Upper lobe of left lung (tissue), 6 donors: ENCODE results near the gene CDC40. TPM values are rescaled to one million over a fixed set of nuclear protein-coding genes. Genes with fewer than 3 reads are reported as not detected.

Experiments used
- ATAC-seq, 2 donors: fragments of 200-7000 bp; cut with Tn5 transposase; one replicate each; pipeline ENCODE4 v1.9.1; 2022; ENCODE audit warnings: mild to moderate bottlenecking in 2 of 2, moderate library complexity in 2 of 2; ENCODE audit not compliant: low FRiP score in 2 of 2
- DNase-seq, 2 donors: peaks; one replicate each; pipeline ENCODE4 v3.0.0-alpha.2; 2019 to 2020
- H3K27ac ChIP-seq, 4 donors: fragments of 200-600 bp; sonication (generic); one replicate each; pipeline ENCODE4 v1.5.1; 2016 to 2019
- H3K27me3 ChIP-seq, 4 donors: fragments of 200-600 bp; sonication (generic); one replicate each; pipeline ENCODE4 v1.5.1; 2017 to 2019
- H3K36me3 ChIP-seq, 4 donors: fragments of 200-600 bp; sonication (generic); one replicate each; pipeline ENCODE4 v1.5.1; 2016 to 2019
- H3K4me1 ChIP-seq, 4 donors: fragments of 200-600 bp; sonication (generic); one replicate each; pipeline ENCODE4 v1.5.1; 2018 to 2019
- H3K4me3 ChIP-seq, 4 donors: fragments of 200-600 bp; sonication (generic); one replicate each; pipeline ENCODE4 v1.5.1; 2017 to 2019; ENCODE audit warnings: mild to moderate bottlenecking in 2 of 4, moderate library complexity in 1 of 4
- H3K9me3 ChIP-seq, 4 donors: fragments of 200-600 bp; sonication (generic); one replicate each; pipeline ENCODE4 v1.5.1; 2018 to 2019
- CTCF ChIP-seq, 6 experiments: fragments of 450-650 bp in 4 of 6; fragments of 200-600 bp in 2 of 6; sonication (generic) in 2 of 6; IDR thresholded peaks; one replicate each; pipeline ENCODE4 v1.5.1; 2016 to 2019; ENCODE audit warnings: antibody characterized with exemption in 6 of 6
- EP300 ChIP-seq, 4 donors: sonication (generic); formaldehyde crosslinking; IDR thresholded peaks; one replicate each; pipeline ENCODE4 v1.5.1; 2017; ENCODE audit warnings: antibody characterized with exemption in 4 of 4, control low read depth in 2 of 4
- POLR2A ChIP-seq, 4 donors: fragments of 450-650 bp; IDR thresholded peaks; one replicate each; pipeline ENCODE4 v1.5.1; 2016 to 2017; ENCODE audit warnings: antibody characterized with exemption in 4 of 4, mild to moderate bottlenecking in 2 of 4
- POLR2AphosphoS5 ChIP-seq, 2 donors: sonication (generic); formaldehyde crosslinking; IDR thresholded peaks; one replicate each; pipeline ENCODE4 v1.5.1; 2017; ENCODE audit warnings: antibody characterized with exemption in 2 of 2
- whole genome bisulfite sequencing, 2 donors: methylation state at CpG; one replicate each; pipeline ENCODE4 v1.1.5; 2017 to 2018; 5-methylcytosine and 5-hydroxymethylcytosine counted together
- total RNA-seq, 6 donors: library from RNA; depleted of rRNA in 4 of 6; stranded (reverse); fragments of >200 nt in 4 of 6; gene quantifications; one replicate each; pipeline versions ENCODE4 v1.1.0 to v1.2.1, GENCODE V29; 2016 to 2021
- donor health status: DM: no; HTN: no; CAD: no; lungs with moderate emphysema.
- donor health status: DM: no; HTN: yes; CAD: no; lungs with severe emphysema.

Gene CDC40
- total RNA-seq, 6 donors from 2014 or later: 10.0 to 34.5 (median 20.9) TPM

GRCh38 chr6:110179406-110180227 is 610 bp upstream of the CDC40 start, which contains the start of gene WASF1:
Gene WASF1 (minus strand): TSS chr6:110179670. CDS start chr6:110127601, 52,069 bp downstream.
- H3K27ac ChIP-seq: peak within 1 kb of the TSS; percentile 82 to 91 (median 88)
- no peaks in the 10 kb centered on the region for H3K27me3 ChIP-seq
- peak within 1 kb of the TSS; percentile 72 to 90 (median 86) for H3K4me3 ChIP-seq
- ATAC-seq (peak; percentile 98 to 100), DNase-seq (peak; percentile 95 to 97)
- TF ChIP-seq POLR2AphosphoS5 (IDR thresholded peaks at IDR 0.05) (peak; percentile 55 to 82), EP300 (IDR thresholded peaks at IDR 0.05) (no peak), CTCF (IDR thresholded peaks at IDR 0.05) (peak in 1 of 6 experiments; percentile 22), POLR2A (IDR thresholded peaks at IDR 0.05) (peak in 1 of 4 donors; percentile 7)
- no peaks in the 10 kb centered on the region for H3K36me3 ChIP-seq
- WGBS, 2 donors: 0% methylated on average over 11 to 49 of the region's 62 CpGs
- peaks cover 33 to 39% (median 34%) of the 10 kb centered on the region in 4 donors for H3K4me1 ChIP-seq
- no peaks in the 10 kb centered on the region for H3K9me3 ChIP-seq

- no peaks in the 10 kb centered on the region for H3K36me3 ChIP-seq
- ATAC-seq (no peak), DNase-seq (peak in 1 of 2 donors; percentile 21)
- H3K4me3 ChIP-seq: peak overlapping the region; percentile 72 to 90 (median 86)
- H3K27me3 ChIP-seq: no peaks in the 10 kb centered on the region
- peak overlapping the region; percentile 82 to 91 (median 88) for H3K27ac ChIP-seq
- H3K4me1 ChIP-seq: peaks cover 34 to 39% (median 35%) of the 10 kb centered on the region in 4 donors
- TF ChIP-seq POLR2AphosphoS5 (IDR thresholded peaks at IDR 0.05): no peak
- WGBS, 2 donors: 50 to 55% methylated on average over 6 of the region's 6 CpGs
- no peaks in the 10 kb centered on the region for H3K9me3 ChIP-seq
Measured at GRCh38 chr6:110181131-110182030, 1.2 kb downstream of the CDC40 start.

- Histone ChIP-seq H3K9me3 (no peaks in the 10 kb centered on the region), H3K4me1 (peaks cover 31 to 38% (median 34%) of the 10 kb centered on the region in 4 donors), H3K27me3 (no peaks in the 10 kb centered on the region), H3K27ac (no peak overlapping the region), H3K4me3 (no peak overlapping the region), H3K36me3 (no peaks in the 10 kb centered on the region)
- DNase-seq (no peak), ATAC-seq (no peak)
- TF ChIP-seq POLR2AphosphoS5 (IDR thresholded peaks at IDR 0.05) (no peak), CTCF (IDR thresholded peaks at IDR 0.05) (no peak), EP300 (IDR thresholded peaks at IDR 0.05) (no peak), POLR2A (IDR thresholded peaks at IDR 0.05) (no peak)
- 71 to 72% methylated on average over 5 of the region's 5 CpGs for WGBS, 2 donors
Measured at GRCh38 chr6:110183292-110183885, 3.2 kb downstream of the CDC40 start.

- Histone ChIP-seq H3K9me3 (no peaks in the 10 kb centered on the region), H3K4me3 (no peak overlapping the region), H3K27ac (no peak overlapping the region), H3K27me3 (no peaks in the 10 kb centered on the region), H3K4me1 (peaks cover 26 to 36% (median 32%) of the 10 kb centered on the region in 4 donors), H3K36me3 (no peaks in the 10 kb centered on the region)
- ATAC-seq (no peak), DNase-seq (no peak)
- TF ChIP-seq POLR2AphosphoS5 (IDR thresholded peaks at IDR 0.05): no peak
- TF ChIP-seq POLR2A (IDR thresholded peaks at IDR 0.05): no peak
- no peak for TF ChIP-seq CTCF (IDR thresholded peaks at IDR 0.05)
- no peak for TF ChIP-seq EP300 (IDR thresholded peaks at IDR 0.05)
- 81 to 86% methylated on average over 3 of the region's 3 CpGs for WGBS, 2 donors
Measured at GRCh38 chr6:110185879-110186278, 5.7 kb downstream of the CDC40 start.
